Measurements from ENCODE around the gene RNF220. TPM values are rescaled to one million over a fixed set of nuclear protein-coding genes. Genes with fewer than 3 reads are reported as not detected.

RNF220 gene
- total RNA-seq, 1 experiment from 2014 or later: 60.9 TPM

- no peak for DNase-seq (ENCODE audit: extremely low read depth, low read depth)
These were observed 1.8 kb downstream of the RNF220 start for GRCh38 chr1:44406737-44407429.

- DNase-seq (ENCODE audit: extremely low read depth, low read depth): no peak
These were observed 2.6 kb downstream of the RNF220 start for GRCh38 chr1:44407430-44408211.

GRCh38 chr1:44408212-44408582 is 3.1 kb downstream of the RNF220 start:
- DNase-seq (ENCODE audit: extremely low read depth, low read depth): no peak

GRCh38 chr1:44408632-44409602 is 3.9 kb downstream of the RNF220 start:
- no peak for DNase-seq (ENCODE audit: extremely low read depth, low read depth)

- DNase-seq (ENCODE audit: extremely low read depth, low read depth): no peak
These were observed 4.7 kb downstream of the RNF220 start for GRCh38 chr1:44409757-44410156.

GRCh38 chr1:44411861-44412260 is 6.8 kb downstream of the RNF220 start:
- DNase-seq (ENCODE audit: extremely low read depth, low read depth): no peak

- no peak for DNase-seq (ENCODE audit: extremely low read depth, low read depth)
These were observed 7.5 kb downstream of the RNF220 start for GRCh38 chr1:44412601-44413000.

GRCh38 chr1:44413740-44414139 is 8.7 kb downstream of the RNF220 start:
- no peak for DNase-seq (ENCODE audit: extremely low read depth, low read depth)

GRCh38 chr1:44415013-44415412 is 10.0 kb downstream of the RNF220 start:
- DNase-seq (ENCODE audit: extremely low read depth, low read depth): no peak

GRCh38 chr1:44416408-44416807 is 11.4 kb downstream of the RNF220 start:
- no peak for DNase-seq (ENCODE audit: extremely low read depth, low read depth)

GRCh38 chr1:44417351-44418021 is 12.4 kb downstream of the RNF220 start:
- DNase-seq (ENCODE audit: extremely low read depth, low read depth): no peak

- DNase-seq (ENCODE audit: extremely low read depth, low read depth): no peak
These were observed 13.1 kb downstream of the RNF220 start for GRCh38 chr1:44418022-44418673.

- no peak for DNase-seq (ENCODE audit: extremely low read depth, low read depth)
These were observed 14.8 kb downstream of the RNF220 start for GRCh38 chr1:44419901-44420300.

GRCh38 chr1:44420535-44420934 is 15.5 kb downstream of the RNF220 start:
- DNase-seq (ENCODE audit: extremely low read depth, low read depth): no peak

GRCh38 chr1:44421446-44421884 is 16.4 kb downstream of the RNF220 start:
- no peak for DNase-seq (ENCODE audit: extremely low read depth, low read depth)

- DNase-seq (ENCODE audit: extremely low read depth, low read depth): no peak
These were observed 17.1 kb downstream of the RNF220 start for GRCh38 chr1:44422161-44422560.

- DNase-seq (ENCODE audit: extremely low read depth, low read depth): peak; percentile 7
These were observed 18.8 kb downstream of the RNF220 start for GRCh38 chr1:44423591-44424537.

GRCh38 chr1:44424747-44425146 is 19.7 kb downstream of the RNF220 start:
- no peak for DNase-seq (ENCODE audit: extremely low read depth, low read depth)
